Measurements from ENCODE around the gene PJVK. TPM values are rescaled to one million over a fixed set of nuclear protein-coding genes. Genes with fewer than 3 reads are reported as not detected.
"Not testable (repeated sequence)": the region's sequence is repeated elsewhere in the genome, so short reads cannot be mapped to it uniquely, and the experiment has no call there.

The PJVK gene
- polyA plus RNA-seq, 1 experiment: 3.4 TPM

GRCh38 chr2:178409261-178409660, 41.9 kb upstream of the PJVK start:
- TF ChIP-seq CTCF (IDR thresholded peaks at IDR 0.05; ENCODE audit: low read depth, low read length): no peak
- CTCF ChIA-PET: interaction anchor here (0.7 to 1.2 kb wide), 3 partner anchors 10 to 294 kb away, joined by 3 to 6 read pairs (median 3); no protein-coding TSS in a partner anchor
- POLR2A ChIA-PET: no interaction called here
- Histone ChIP-seq H3K27ac (ENCODE audit: low read depth, low read length) (no peak overlapping the region), H3K4me3 (ENCODE audit: low read depth, low read length) (no peak overlapping the region), H3K9me3 (ENCODE audit: control insufficient read depth, insufficient read depth, low read length) (no peaks in the 10 kb centered on the region), H3K27me3 (ENCODE audit: control insufficient read depth, insufficient read depth, low read length) (no peaks in the 10 kb centered on the region)
- no peak for DNase-seq (ENCODE audit: low read depth, low spot score)

GRCh38 chr2:178412047-178412446, 39.1 kb upstream of the PJVK start:
- Histone ChIP-seq H3K4me3 (ENCODE audit: low read depth, low read length) (no peak overlapping the region), H3K9me3 (ENCODE audit: control insufficient read depth, insufficient read depth, low read length) (no peaks in the 10 kb centered on the region), H3K27ac (ENCODE audit: low read depth, low read length) (no peak overlapping the region), H3K27me3 (ENCODE audit: control insufficient read depth, insufficient read depth, low read length) (no peaks in the 10 kb centered on the region)
- no peak for DNase-seq (ENCODE audit: low read depth, low spot score)
- CTCF ChIA-PET: interaction anchor here (1.1 to 9.7 kb wide), 5 partner anchors 13 to 300 kb away, joined by 4 to 389 read pairs (median 60); partner anchors contain the start of gene RBM45
- POLR2A ChIA-PET: no interaction called here
- no peak for TF ChIP-seq CTCF (IDR thresholded peaks at IDR 0.05; ENCODE audit: low read depth, low read length)

DNA sequence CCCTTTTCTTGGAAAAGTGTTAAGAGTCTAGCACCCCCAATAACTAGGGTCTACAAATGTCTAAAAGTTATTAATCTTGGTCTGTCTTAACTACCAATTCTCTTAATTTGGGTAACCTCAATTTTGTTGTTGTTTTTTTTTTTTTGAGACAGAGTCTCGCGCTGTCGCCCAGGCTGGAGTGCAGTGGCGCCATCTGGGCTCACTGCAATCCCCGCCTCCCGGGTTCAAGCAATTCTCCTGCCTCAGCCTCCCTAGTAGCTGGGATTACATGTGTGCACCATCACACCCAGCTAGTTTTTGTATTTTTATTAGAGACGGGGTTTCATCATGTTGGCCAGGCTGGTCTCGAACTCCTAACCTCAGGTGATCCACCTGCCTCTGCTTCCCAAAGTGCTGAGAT, 38.7 kb upstream of the PJVK start:
- DNase-seq (ENCODE audit: low read depth, low spot score); H3K27ac ChIP-seq (ENCODE audit: low read depth, low read length); H3K9me3 ChIP-seq (ENCODE audit: control insufficient read depth, insufficient read depth, low read length); POLR2A ChIA-PET; H3K4me3 ChIP-seq (ENCODE audit: low read depth, low read length); H3K27me3 ChIP-seq (ENCODE audit: control insufficient read depth, insufficient read depth, low read length): not testable (repeated sequence)
- CTCF ChIA-PET: interaction anchor here (1.1 to 9.7 kb wide), 6 partner anchors 14 to 301 kb away, joined by 4 to 389 read pairs (median 56); partner anchors contain the start of gene RBM45

DNA sequence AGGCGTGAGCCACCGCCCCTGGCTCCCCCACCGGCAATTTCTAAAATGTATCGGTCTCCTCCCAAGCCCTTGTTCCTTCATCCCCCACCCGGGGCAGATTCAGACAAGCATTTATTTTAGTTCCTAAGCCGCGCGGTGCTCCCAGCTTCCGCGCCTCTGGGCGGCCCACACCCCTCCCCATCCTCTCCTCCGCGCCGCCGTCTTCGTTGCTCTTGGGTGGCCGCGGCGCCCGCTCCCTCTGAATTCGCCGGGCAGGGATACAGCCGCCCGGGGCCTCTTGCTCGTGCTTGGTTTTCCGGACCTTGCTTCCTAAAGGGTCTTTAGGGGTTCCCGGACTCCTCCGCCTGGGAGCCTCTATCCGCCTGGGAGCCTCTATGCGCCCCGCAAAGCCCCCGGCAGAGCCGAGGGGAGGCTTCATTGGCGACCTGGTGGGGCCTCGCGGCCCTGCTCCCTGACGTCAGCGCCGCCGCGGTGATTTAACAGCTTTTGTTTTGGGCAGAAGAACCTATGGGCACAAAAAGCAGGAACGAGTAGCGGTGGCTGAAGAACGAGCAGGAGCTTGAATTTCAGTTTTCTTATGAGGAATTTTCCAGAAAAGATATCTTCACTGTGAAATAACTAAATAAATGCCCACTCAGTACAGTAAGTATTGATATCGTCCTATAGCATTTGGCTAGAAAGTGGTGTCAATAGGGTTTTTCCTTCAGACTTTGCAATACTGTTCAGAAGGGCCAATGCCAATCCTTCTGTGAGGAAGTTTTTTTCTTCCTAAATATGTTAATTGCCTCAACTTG, 37.5 kb upstream of the PJVK start:
- POLR2A ChIA-PET: interaction anchor here (0.6 to 1.9 kb wide), 6 partner anchors 9 to 268 kb away, joined by 3 to 12 read pairs (median 4); partner anchors contain the start of genes PJVK and PRKRA

More for the DNA sequence above, 37.5 kb upstream of the PJVK start:
- CTCF ChIA-PET: interaction anchor here (0.5 to 9.7 kb wide), 45 partner anchors 10 to 507 kb away, joined by 3 to 389 read pairs (median 6); partner anchors contain the start of gene RBM45
- Histone ChIP-seq H3K27me3 (ENCODE audit: control insufficient read depth, insufficient read depth, low read length) (no peaks in the 10 kb centered on the region), H3K4me3 (ENCODE audit: low read depth, low read length) (peak overlapping the region; percentile 55), H3K27ac (ENCODE audit: low read depth, low read length) (peak overlapping the region; percentile 95), H3K9me3 (ENCODE audit: control insufficient read depth, insufficient read depth, low read length) (no peaks in the 10 kb centered on the region)
- peak; percentile 20 for DNase-seq (ENCODE audit: low read depth, low spot score)
- no peak for TF ChIP-seq CTCF (IDR thresholded peaks at IDR 0.05; ENCODE audit: low read depth, low read length)

Data from AG04450 (cell line).